C4-2B (cell line): Measurements from ENCODE around the gene CEACAM3.

Experiments used
- CTCF ChIP-seq: fragments of 450-650 bp; conservative IDR thresholded peaks from 2 replicates; pipeline ENCODE4 v1.5.1; 2017; ENCODE audit warnings: mild to moderate bottlenecking
- ZFX ChIP-seq: fragments of 450-650 bp; IDR thresholded peaks from 2 replicates; pipeline ENCODE4 v1.6.1; 2017

GRCh38 chr19:41859618-41860418 is 63.4 kb downstream of the CEACAM3 start, which contains the start of gene RPS19:
- TF ChIP-seq CTCF, result peak; percentile 48; the same call in 1 of the 2 replicates
- peak; percentile 66; the same call in 1 of the 2 replicates for TF ChIP-seq ZFX
